DND-41 (cell line): ENCODE measurements around the gene UBAP2.

Experiments
- CTCF ChIP-seq: IDR thresholded peaks from 2 replicates; pipeline ENCODE4 v1.5.1; 2012; ENCODE audit warnings: borderline replicate concordance, low read length, moderate library complexity, mild to moderate bottlenecking; ENCODE audit not compliant: poor library complexity, severe bottlenecking; ENCODE audit errors: extremely low read depth
- EZH2 ChIP-seq: IDR thresholded peaks from 3 replicates; pipeline ENCODE4 v1.6.1; 2012; ENCODE audit warnings: borderline replicate concordance, low read depth, mild to moderate bottlenecking, moderate library complexity, low read length, inconsistent platforms; ENCODE audit not compliant: severe bottlenecking

GRCh38 chr9:33995449-33995848 is 53.2 kb downstream of the UBAP2 start:
- TF ChIP-seq EZH2: no peak
- no peak for TF ChIP-seq CTCF
